Left ventricle myocardium inferior (tissue), 1 donor: ENCODE data around the gene TMEM87A. TPM values are rescaled to one million over a fixed set of nuclear protein-coding genes. Genes with fewer than 3 reads are reported as not detected.

ENCODE experiments used
- DNase-seq: peaks from one replicate; pipeline ENCODE4 v3.0.0-alpha.2; 2020
- H3K27ac ChIP-seq: fragments of 200-600 bp; replicated peaks from 2 replicates; pipeline ENCODE4 v1.8.0; 2021
- H3K27me3 ChIP-seq: fragments of 200-600 bp; 2 replicates; pipeline ENCODE4 v1.8.0; 2021; ENCODE audit warnings: low read depth
- H3K36me3 ChIP-seq: fragments of 200-600 bp; 2 replicates; pipeline ENCODE4 v1.8.0; 2021
- H3K4me1 ChIP-seq: fragments of 200-600 bp; 2 replicates; pipeline ENCODE4 v1.8.0; 2021
- H3K4me3 ChIP-seq: fragments of 200-600 bp; 2 replicates; pipeline ENCODE4 v1.8.0; 2021; ENCODE audit warnings: mild to moderate bottlenecking, moderate library complexity
- H3K9me3 ChIP-seq: fragments of 200-600 bp; replicated peaks from 2 replicates; pipeline ENCODE4 v1.8.0; 2021
- intact Hi-C: fragments of 100-400 bp; cut with micrococcal nuclease; formaldehyde crosslinking; loops from one replicate; pipeline ENCODE4 v1.11.0; 2022
- total RNA-seq: library from RNA; stranded (reverse); fragmentation: NEBNext Ultra II Directional; extraction: Animal tissue kit (Norgen Biotek cat#: 25700); gene quantifications from one replicate; pipeline ENCODE4 v1.2.1, GENCODE V29; 2021
- TF ChIP-seq, protein P1 (sequence below): fragments of 200-600 bp; IDR thresholded peaks from 2 replicates; pipeline ENCODE4 v1.8.0; 2021; ENCODE audit warnings: antibody characterized with exemption, mild to moderate bottlenecking, borderline replicate concordance
- donor health status: DM: no; HTN: yes; CAD: no; lungs with severe emphysema.

TMEM87A gene
- total RNA-seq, 1 donor from 2014 or later = 16.4 TPM

DNA sequence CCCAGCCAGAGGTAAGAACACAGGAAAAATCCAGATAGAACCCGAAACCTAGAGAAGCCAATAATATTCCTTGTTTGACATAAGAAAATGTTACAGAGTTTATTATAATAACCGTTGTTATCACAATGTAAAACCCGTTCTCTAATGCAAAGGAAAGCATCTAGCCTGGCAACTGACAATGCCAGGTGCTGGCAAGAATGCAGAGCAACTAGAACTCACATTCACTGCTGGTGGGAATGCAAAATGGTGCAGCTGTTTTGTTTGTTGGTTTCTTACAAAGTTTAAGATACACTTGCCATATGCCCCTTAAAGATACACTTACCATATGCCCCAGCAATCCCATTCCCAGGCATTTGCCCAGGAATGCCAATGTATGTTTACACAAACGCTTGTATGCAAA is 88.5 kb downstream of the TMEM87A start:
- Histone ChIP-seq H3K27ac (no peak overlapping the region), H3K36me3 (peaks cover 96% of the 10 kb centered on the region), H3K4me3 (no peak overlapping the region), H3K27me3 (no peaks in the 10 kb centered on the region), H3K4me1 (no peaks in the 10 kb centered on the region), H3K9me3 (no peaks in the 10 kb centered on the region)
- intact Hi-C loops = no loop called here
- TF ChIP-seq, protein P1, sequence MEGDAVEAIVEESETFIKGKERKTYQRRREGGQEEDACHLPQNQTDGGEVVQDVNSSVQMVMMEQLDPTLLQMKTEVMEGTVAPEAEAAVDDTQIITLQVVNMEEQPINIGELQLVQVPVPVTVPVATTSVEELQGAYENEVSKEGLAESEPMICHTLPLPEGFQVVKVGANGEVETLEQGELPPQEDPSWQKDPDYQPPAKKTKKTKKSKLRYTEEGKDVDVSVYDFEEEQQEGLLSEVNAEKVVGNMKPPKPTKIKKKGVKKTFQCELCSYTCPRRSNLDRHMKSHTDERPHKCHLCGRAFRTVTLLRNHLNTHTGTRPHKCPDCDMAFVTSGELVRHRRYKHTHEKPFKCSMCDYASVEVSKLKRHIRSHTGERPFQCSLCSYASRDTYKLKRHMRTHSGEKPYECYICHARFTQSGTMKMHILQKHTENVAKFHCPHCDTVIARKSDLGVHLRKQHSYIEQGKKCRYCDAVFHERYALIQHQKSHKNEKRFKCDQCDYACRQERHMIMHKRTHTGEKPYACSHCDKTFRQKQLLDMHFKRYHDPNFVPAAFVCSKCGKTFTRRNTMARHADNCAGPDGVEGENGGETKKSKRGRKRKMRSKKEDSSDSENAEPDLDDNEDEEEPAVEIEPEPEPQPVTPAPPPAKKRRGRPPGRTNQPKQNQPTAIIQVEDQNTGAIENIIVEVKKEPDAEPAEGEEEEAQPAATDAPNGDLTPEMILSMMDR = no peak
- no peak for DNase-seq

DNA sequence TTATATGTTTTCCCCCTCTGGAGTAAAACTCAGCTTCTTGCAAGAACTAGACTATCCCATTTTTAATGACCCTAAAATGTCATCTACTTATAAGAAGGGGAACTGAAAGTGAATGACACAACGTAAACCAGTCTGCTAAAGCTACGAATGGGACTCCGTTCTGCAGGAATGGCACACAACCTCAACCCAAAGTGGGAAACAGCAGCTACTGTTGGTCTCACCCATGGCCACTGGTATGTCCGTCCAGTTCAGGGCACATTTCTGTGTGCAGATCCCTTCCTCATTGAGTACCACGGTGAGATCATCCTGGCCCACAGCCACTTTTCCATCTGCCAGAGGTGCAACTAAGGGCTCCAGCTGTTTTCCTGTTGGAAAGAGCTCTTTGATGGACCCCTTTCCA is 88.9 kb downstream of the TMEM87A start:
- no peak overlapping the region for H3K27ac ChIP-seq

DNA sequence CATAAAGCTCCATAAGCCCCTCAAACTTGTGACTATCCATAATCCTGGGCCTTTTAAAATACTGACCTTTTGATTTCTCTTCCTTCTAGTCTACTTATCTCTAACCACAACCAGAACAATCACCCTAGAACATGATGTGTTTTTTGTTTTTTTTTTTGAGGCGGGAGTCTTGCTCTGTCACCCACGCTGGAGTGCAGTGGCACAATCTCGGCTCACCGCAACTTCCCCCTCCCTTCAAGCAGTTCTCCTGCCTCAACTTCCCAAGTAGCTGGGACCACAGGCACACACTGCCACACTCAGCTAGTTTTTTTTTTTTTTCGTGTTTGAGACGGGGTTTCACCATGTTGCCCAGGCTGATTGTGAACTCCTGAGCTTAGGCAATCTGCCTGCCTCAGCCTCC is 90.3 kb downstream of the TMEM87A start:
- Histone ChIP-seq H3K36me3 (peaks cover 95% of the 10 kb centered on the region), H3K4me1 (no peaks in the 10 kb centered on the region), H3K27ac (no peak overlapping the region), H3K9me3 (no peaks in the 10 kb centered on the region), H3K27me3 (no peaks in the 10 kb centered on the region), H3K4me3 (no peak overlapping the region)
- no peak for DNase-seq
- intact Hi-C loops = no loop called here
- TF ChIP-seq, protein P1 = no peak

More for the DNA sequence above, 88.9 kb downstream of the TMEM87A start:
- peak; percentile 33 for DNase-seq
- peaks cover 96% of the 10 kb centered on the region for H3K36me3 ChIP-seq
- intact Hi-C loops = no loop called here
- no peaks in the 10 kb centered on the region for H3K27me3 ChIP-seq
- no peaks in the 10 kb centered on the region for H3K9me3 ChIP-seq
- H3K4me3 ChIP-seq = no peak overlapping the region
- no peaks in the 10 kb centered on the region for H3K4me1 ChIP-seq
- TF ChIP-seq, protein P1 = no peak

DNA sequence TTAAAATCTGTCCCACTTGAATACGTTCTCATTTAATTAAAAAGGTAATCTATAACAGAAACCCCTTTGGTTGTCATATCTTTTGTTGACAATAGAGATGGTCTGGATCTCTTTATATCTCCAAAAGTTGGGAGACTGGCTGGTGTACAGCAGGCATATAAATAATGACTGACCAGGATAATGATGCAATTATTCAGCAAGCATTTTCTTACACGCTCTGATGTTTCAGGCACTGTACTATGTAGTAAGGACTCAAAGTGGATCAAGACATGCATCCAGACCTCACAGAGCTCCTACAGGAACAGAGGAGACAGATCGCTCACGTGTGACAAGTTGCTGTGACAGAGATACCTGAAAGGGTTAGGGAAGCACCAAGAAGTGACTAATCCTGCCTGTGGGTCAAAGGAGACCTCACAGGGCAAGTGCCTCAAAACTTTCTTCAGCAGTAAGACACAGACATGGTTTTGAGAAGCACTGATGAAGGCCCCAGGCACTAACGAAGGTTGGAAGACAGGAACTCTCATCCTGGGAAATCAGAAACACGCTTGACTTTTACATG is 90.8 kb downstream of the TMEM87A start:
- no peaks in the 10 kb centered on the region for H3K4me1 ChIP-seq
- intact Hi-C loops = no loop called here
- no peak overlapping the region for H3K4me3 ChIP-seq
- H3K9me3 ChIP-seq = no peaks in the 10 kb centered on the region
- no peaks in the 10 kb centered on the region for H3K27me3 ChIP-seq
- peaks cover 95% of the 10 kb centered on the region for H3K36me3 ChIP-seq
- no peak overlapping the region for H3K27ac ChIP-seq
- TF ChIP-seq, protein P1 = no peak
- DNase-seq = no peak

DNA sequence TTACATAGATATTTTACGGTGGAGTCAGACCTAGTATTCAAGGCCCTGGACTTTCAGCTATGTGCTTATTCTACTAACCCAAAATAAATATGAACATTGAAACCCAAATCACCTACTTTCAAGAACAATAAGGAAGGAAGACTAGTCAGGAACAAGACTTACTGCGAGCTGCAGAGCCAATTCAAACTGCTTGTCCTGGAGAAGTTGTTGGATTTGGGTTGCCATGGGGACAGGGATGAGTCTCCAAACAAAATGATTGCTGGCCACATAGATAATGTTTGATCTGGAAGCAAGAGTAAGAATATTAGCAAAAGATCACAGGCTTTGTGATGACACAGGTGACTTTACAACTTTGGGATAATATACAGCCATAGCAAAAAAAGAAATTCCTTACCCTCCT is 95.2 kb downstream of the TMEM87A start:
- TF ChIP-seq, protein P1 = no peak

DNA sequence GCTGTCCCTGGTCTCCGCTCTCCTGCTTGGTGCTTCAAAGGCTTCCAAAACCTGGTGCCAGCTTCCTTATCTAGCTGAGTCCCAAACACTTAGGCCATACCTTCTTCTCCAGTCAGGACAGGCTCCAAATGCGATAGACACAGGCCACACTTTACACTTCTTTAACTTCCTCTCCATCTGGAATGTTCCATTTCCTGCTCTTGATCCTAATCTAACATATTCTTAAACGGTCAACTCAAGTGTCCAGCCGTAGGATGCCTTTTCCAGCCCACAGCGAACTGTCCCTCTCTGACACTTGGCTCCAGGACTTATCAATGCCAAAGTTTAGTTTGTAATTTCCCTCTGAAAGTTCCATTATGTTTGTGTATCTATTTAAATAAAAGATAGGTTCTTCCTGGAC is 97.6 kb downstream of the TMEM87A start:
- intact Hi-C loops = no loop called here
- no peaks in the 10 kb centered on the region for H3K9me3 ChIP-seq
- peak overlapping the region; percentile 3 for H3K27ac ChIP-seq
- DNase-seq = no peak
- peaks cover 35% of the 10 kb centered on the region for H3K4me1 ChIP-seq
- peaks cover 90% of the 10 kb centered on the region for H3K36me3 ChIP-seq
- no peak overlapping the region for H3K4me3 ChIP-seq
- no peaks in the 10 kb centered on the region for H3K27me3 ChIP-seq
- TF ChIP-seq, protein P1 = no peak

More for the DNA sequence above, 95.2 kb downstream of the TMEM87A start:
- peaks cover 89% of the 10 kb centered on the region for H3K36me3 ChIP-seq
- H3K27me3 ChIP-seq = no peaks in the 10 kb centered on the region
- no peak overlapping the region for H3K27ac ChIP-seq
- H3K9me3 ChIP-seq = no peaks in the 10 kb centered on the region
- H3K4me1 ChIP-seq = peaks cover 11% of the 10 kb centered on the region
- intact Hi-C loops = no loop called here
- no peak overlapping the region for H3K4me3 ChIP-seq
- no peak for DNase-seq
